A673 (cell line): Measurements from ENCODE around the gene ITPRIPL2. TPM values are rescaled to one million over a fixed set of nuclear protein-coding genes. Genes with fewer than 3 reads are reported as not detected.

Source experiments
- BruUV-seq: library from RNA; stranded (reverse); fragments of 400-500 nt; replicated peaks from 2 replicates; lab custom pipeline; 2021; lab: Mats Ljungman, UMichigan
- CTCF ChIA-PET: fragments of 300-600 bp; sonication (Branson Sonifier 250); formaldehyde crosslinking; loops from one replicate; lab custom pipeline; 2022; ENCODE audit warnings: antibody characterized with exemption; lab: Charles Lee
- POLR2A ChIA-PET: fragments of 300-600 bp; sonication (Branson Sonifier 250); formaldehyde crosslinking; loops from one replicate; lab custom pipeline; 2022; ENCODE audit warnings: antibody characterized with exemption; ENCODE audit not compliant: low non-redundant PET; lab: Charles Lee
- DNase-seq: peaks from one replicate; pipeline ENCODE4 v3.0.0-alpha.2; 2015; ENCODE audit warnings: low spot score
- H3K27ac ChIP-seq: fragments of 200-600 bp; sonication (generic); 2 replicates; pipeline ENCODE4 v1.5.1; 2016; ENCODE audit warnings: mixed run types, low read depth, mild to moderate bottlenecking, mixed read lengths, antibody characterized with exemption, low read length; ENCODE audit not compliant: poor library complexity, severe bottlenecking
- H3K27me3 ChIP-seq: fragments of 200-600 bp; sonication (generic); replicated peaks from 2 replicates; pipeline ENCODE4 v1.6.1; 2017; ENCODE audit warnings: mixed run types, low read depth, mild to moderate bottlenecking, mixed read lengths, antibody characterized with exemption, low read length; ENCODE audit not compliant: insufficient read depth, poor library complexity
- H3K36me3 ChIP-seq: fragments of 200-600 bp; sonication (generic); 2 replicates; pipeline ENCODE4 v1.6.1; 2016; ENCODE audit warnings: mixed run types, mild to moderate bottlenecking, mixed read lengths, antibody characterized with exemption, low read length; ENCODE audit not compliant: insufficient read depth, poor library complexity, severe bottlenecking
- H3K4me1 ChIP-seq: fragments of 200-600 bp; sonication (generic); 2 replicates; pipeline ENCODE4 v1.6.1; 2017; ENCODE audit warnings: mixed run types, mild to moderate bottlenecking, mixed read lengths, antibody characterized with exemption, low read length; ENCODE audit not compliant: insufficient read depth, poor library complexity, severe bottlenecking
- H3K4me3 ChIP-seq: fragments of 200-600 bp; sonication (generic); 2 replicates; pipeline ENCODE4 v1.5.1; 2016; ENCODE audit warnings: low read depth, mixed run types, mild to moderate bottlenecking, mixed read lengths, low read length; ENCODE audit not compliant: poor library complexity, severe bottlenecking
- H3K9me3 ChIP-seq: fragments of 200-600 bp; sonication (generic); 2 replicates; pipeline ENCODE4 v1.6.1; 2016; ENCODE audit warnings: mixed run types, low read depth, mild to moderate bottlenecking, mixed read lengths, antibody characterized with exemption, low read length; ENCODE audit not compliant: poor library complexity, severe bottlenecking
- CTCF ChIP-seq: fragments of 300-800, 200-600 bp; sonication (generic); conservative IDR thresholded peaks from 2 replicates; pipeline ENCODE4 v1.5.1; 2017; ENCODE audit warnings: low read depth, mild to moderate bottlenecking, antibody characterized with exemption, low read length, moderate library complexity, mixed read lengths
- EZH2 ChIP-seq: fragments of 200-600 bp; sonication (generic); IDR thresholded peaks from 2 replicates; pipeline ENCODE4 v1.6.1; 2017; ENCODE audit warnings: borderline replicate concordance, low read depth, mild to moderate bottlenecking, mixed read lengths, antibody characterized with exemption, low read length; ENCODE audit not compliant: poor library complexity, severe bottlenecking
- intact Hi-C: fragments of 100-400 bp; cut with micrococcal nuclease; formaldehyde crosslinking; loops from one replicate; pipeline ENCODE4 v1.10.0; 2022; ENCODE audit not compliant: unreplicated experiment
- total RNA-seq: library from RNA; stranded (reverse); gene quantifications from 2 replicates; pipeline ENCODE4 v1.2.3, GENCODE V29; 2021

ITPRIPL2 gene
- total RNA-seq, 1 experiment from 2014 or later: 20.2 TPM

- H3K27ac ChIP-seq: no peak overlapping the region
- no TSS peak for BruUV-seq
- POLR2A ChIA-PET: no interaction called here
- peak overlapping the region; percentile 52 for H3K4me3 ChIP-seq
- peaks cover 31% of the 10 kb centered on the region for H3K27me3 ChIP-seq
- H3K4me1 ChIP-seq: no peaks in the 10 kb centered on the region
- no peaks in the 10 kb centered on the region for H3K36me3 ChIP-seq
- intact Hi-C loops: no loop called here
- no peak for DNase-seq
- TF ChIP-seq CTCF: no peak
- peak; percentile 31 for TF ChIP-seq EZH2
- H3K9me3 ChIP-seq: no peaks in the 10 kb centered on the region
- CTCF ChIA-PET: no interaction called here
These were observed 55.4 kb downstream of the ITPRIPL2 start for GRCh38 chr16:19169082-19169639.

GRCh38 chr16:19170043-19170655 lies 56.4 kb downstream of the ITPRIPL2 start:
- no peaks in the 10 kb centered on the region for H3K4me1 ChIP-seq
- H3K27me3 ChIP-seq: peaks cover 31% of the 10 kb centered on the region
- no TSS peak for BruUV-seq
- no peak for TF ChIP-seq CTCF
- TF ChIP-seq EZH2: no peak
- no peak overlapping the region for H3K27ac ChIP-seq
- H3K4me3 ChIP-seq: no peak overlapping the region
- no peaks in the 10 kb centered on the region for H3K9me3 ChIP-seq
- POLR2A ChIA-PET: no interaction called here
- CTCF ChIA-PET: interaction anchor here (0.8 kb wide), 1 partner anchor 369 kb away, joined by 3 read pairs; the partner anchor contains the start of gene ARL6IP1
- intact Hi-C loops: no loop called here
- H3K36me3 ChIP-seq: no peaks in the 10 kb centered on the region
- no peak for DNase-seq

Other genes starting within 250 kb of the ITPRIPL2 start
- 100 and 105 TPM in 2 replicates for gene SMG1, start 187.6 kb upstream of the ITPRIPL2 start, total RNA-seq
- 0.59 and 0.82 TPM in 2 replicates for gene TMC7, start 130.0 kb upstream of the ITPRIPL2 start, total RNA-seq
- 22.7 and 24.3 TPM in 2 replicates for gene COQ7, start 46.4 kb upstream of the ITPRIPL2 start, total RNA-seq
- gene SYT17, start 54.3 kb downstream of the ITPRIPL2 start, total RNA-seq: 0.24 and 0.61 TPM in 2 replicates
- gene CLEC19A, start 171.8 kb downstream of the ITPRIPL2 start, total RNA-seq: not detected in 2 replicates